ENCODE data around the gene ARL15.

ARL15 gene

GRCh38 chr5:54317511-54318260, 7.3 kb upstream of the ARL15 start:
- intact Hi-C loops (cut with DNase I): no loop called here
- no peak for DNase-seq

- peak in 1 of 42 donors; percentile 1 for DNase-seq
- intact Hi-C loops (cut with DNase I): no loop called here
Observed at GRCh38 chr5:54315736-54316528, 5.6 kb upstream of the ARL15 start.

- intact Hi-C loops (cut with DNase I): no loop called here
- DNase-seq: peak in 1 of 42 donors; percentile 16
Observed at GRCh38 chr5:54313311-54314270, 3.2 kb upstream of the ARL15 start.

- intact Hi-C loops (cut with DNase I): no loop called here
- DNase-seq: no peak
Observed at GRCh38 chr5:54312499-54312898, 2.1 kb upstream of the ARL15 start.

GRCh38 chr5:54311176-54311677, 854 bp upstream of the ARL15 start:
- peak in 3 of 42 donors; percentile 4 to 35 (median 11) for DNase-seq
- intact Hi-C loops (cut with DNase I): no loop called here

GRCh38 chr5:54309691-54310432, 511 bp downstream of the ARL15 start:
- DNase-seq: peak in 41 of 42 donors; percentile 12 to 68 (median 39)
- intact Hi-C loops (cut with DNase I): no loop called here

- intact Hi-C loops (cut with DNase I): no loop called here
- DNase-seq: peak in 11 of 42 donors; percentile 5 to 51 (median 19)
Observed at GRCh38 chr5:54309276-54309675, 1.1 kb downstream of the ARL15 start.

GRCh38 chr5:54307583-54307982, 2.8 kb downstream of the ARL15 start:
- peak in 1 of 42 donors; percentile 3 for DNase-seq
- intact Hi-C loops (cut with DNase I): no loop called here

GRCh38 chr5:54306893-54307292, 3.5 kb downstream of the ARL15 start:
- no peak for DNase-seq
- intact Hi-C loops (cut with DNase I): no loop called here

- peak in 1 of 42 donors; percentile 23 for DNase-seq
- intact Hi-C loops (cut with DNase I): no loop called here
Observed at GRCh38 chr5:54305737-54306136, 4.6 kb downstream of the ARL15 start.

- no peak for DNase-seq
- intact Hi-C loops (cut with DNase I): no loop called here
Observed at GRCh38 chr5:54304040-54304439, 6.3 kb downstream of the ARL15 start.

- no peak for DNase-seq
- intact Hi-C loops (cut with DNase I): no loop called here
Observed at GRCh38 chr5:54302267-54302687, 8.1 kb downstream of the ARL15 start.

- intact Hi-C loops (cut with DNase I): no loop called here
- no peak for DNase-seq
Observed at GRCh38 chr5:54301849-54302248, 8.5 kb downstream of the ARL15 start.

- intact Hi-C loops (cut with DNase I): no loop called here
- DNase-seq: no peak
Observed at GRCh38 chr5:54301220-54301619, 9.2 kb downstream of the ARL15 start.

GRCh38 chr5:54298947-54299346, 11.4 kb downstream of the ARL15 start:
- intact Hi-C loops (cut with DNase I): no loop called here
- DNase-seq: no peak

- DNase-seq: no peak
- intact Hi-C loops (cut with DNase I): no loop called here
Observed at GRCh38 chr5:54296386-54296785, 14.0 kb downstream of the ARL15 start.

- intact Hi-C loops (cut with DNase I): no loop called here
- DNase-seq: no peak
Observed at GRCh38 chr5:54295651-54296276, 14.6 kb downstream of the ARL15 start.

GRCh38 chr5:54294097-54294667, 16.2 kb downstream of the ARL15 start:
- intact Hi-C loops (cut with DNase I): no loop called here
- no peak for DNase-seq
